HEK293 (cell line): ENCODE measurements around the gene ACR.
"Not testable (repeated sequence)": the region's sequence is repeated elsewhere in the genome, so short reads cannot be mapped to it uniquely, and the experiment has no call there.

Experiments
- CTCF ChIA-PET: fragments of 350-600 bp; formaldehyde crosslinking; extraction: SDS; loops from one replicate; lab custom pipeline; 2021; ENCODE audit warnings: antibody characterized with exemption; lab: Yijun Ruan, JAX
- POLR2A ChIA-PET: fragments of 300-600 bp; formaldehyde crosslinking; extraction: SDS; loops from one replicate; lab custom pipeline; 2020; ENCODE audit warnings: antibody characterized with exemption, inconsistent platforms; lab: Yijun Ruan, JAX
- H3K27ac ChIP-seq: fragments of 200-500 bp; sonication (Bioruptor generic); 2 replicates; pipeline ENCODE4 v1.5.1; 2014; ENCODE audit warnings: low read depth, low read length, control low read depth, inconsistent platforms; ENCODE audit errors: extremely low read depth
- H3K36me3 ChIP-seq, 2 experiments: fragments of 200-500 bp in 1 of 2; sonication (Bioruptor generic) in 1 of 2; 1 replicate in 1 of 2; 2 replicates in 1 of 2; pipeline ENCODE4 v1.5.1; 2014 to 2017; ENCODE audit warnings: inconsistent platforms in 2 of 2, low read length in 2 of 2; ENCODE audit not compliant: control insufficient read depth in 2 of 2, insufficient read depth in 1 of 2
- H3K4me1 ChIP-seq: fragments of 200-500 bp; sonication (Bioruptor generic); 2 replicates; pipeline ENCODE4 v1.5.1; 2014; ENCODE audit warnings: mild to moderate bottlenecking, low read length, inconsistent platforms; ENCODE audit not compliant: control insufficient read depth, insufficient read depth
- H3K4me3 ChIP-seq: 2 replicates; pipeline ENCODE4 v1.5.1; 2011; ENCODE audit warnings: low read depth, mild to moderate bottlenecking, control low read depth, low read length, moderate library complexity
- H3K9me3 ChIP-seq: fragments of 200-500 bp; sonication (Bioruptor generic); 2 replicates; pipeline ENCODE4 v1.5.1; 2014; ENCODE audit warnings: low read depth, low read length, inconsistent platforms; ENCODE audit not compliant: control insufficient read depth, insufficient read depth
- GLIS2 ChIP-seq: fragments of 450-650 bp; formaldehyde crosslinking; IDR thresholded peaks from 2 replicates; pipeline ENCODE4 v1.5.1; 2016; ENCODE audit warnings: missing biosample characterization, missing genetic modification characterization
- PATZ1 ChIP-seq: fragments of 450-650 bp; formaldehyde crosslinking; IDR thresholded peaks from 2 replicates; pipeline ENCODE4 v1.5.1; 2016; ENCODE audit warnings: missing biosample characterization, missing genetic modification characterization
- SCRT1 ChIP-seq: fragments of 450-650 bp; formaldehyde crosslinking; IDR thresholded peaks from 2 replicates; pipeline ENCODE4 v1.5.1; 2016; ENCODE audit warnings: missing biosample characterization, missing genetic modification characterization, borderline replicate concordance
- SCRT2 ChIP-seq: fragments of 450-650 bp; formaldehyde crosslinking; IDR thresholded peaks from 2 replicates; pipeline ENCODE4 v1.5.1; 2016; ENCODE audit warnings: missing biosample characterization, missing genetic modification characterization
- ZIC2 ChIP-seq: fragments of 450-650 bp; formaldehyde crosslinking; IDR thresholded peaks from 2 replicates; pipeline ENCODE4 v1.5.1; 2016; ENCODE audit warnings: missing biosample characterization, missing genetic modification characterization
- ZNF654 ChIP-seq: fragments of 450-650 bp; formaldehyde crosslinking; IDR thresholded peaks from 2 replicates; pipeline ENCODE4 v1.5.1; 2016; ENCODE audit warnings: low read depth, missing biosample characterization, missing genetic modification characterization
- ZNF660 ChIP-seq: fragments of 450-650 bp; IDR thresholded peaks from 2 replicates; pipeline ENCODE4 v1.5.1; 2018; ENCODE audit warnings: missing biosample characterization, mild to moderate bottlenecking, missing genetic modification characterization
- ZSCAN30 ChIP-seq: fragments of 450-650 bp; IDR thresholded peaks from 2 replicates; pipeline ENCODE4 v1.5.1; 2018; ENCODE audit warnings: missing biosample characterization, mild to moderate bottlenecking, missing genetic modification characterization, moderate library complexity
- TF ChIP-seq, protein P1 (sequence below): fragments of 450-650 bp; formaldehyde crosslinking; IDR thresholded peaks from 2 replicates; pipeline ENCODE4 v1.5.1; 2016; ENCODE audit warnings: missing biosample characterization, missing genetic modification characterization
- TF ChIP-seq, protein P2 (sequence below): fragments of 450-650 bp; formaldehyde crosslinking; IDR thresholded peaks from 2 replicates; pipeline ENCODE4 v1.5.1; 2016; ENCODE audit warnings: missing biosample characterization, missing genetic modification characterization
- TF ChIP-seq, protein P3 (sequence below): fragments of 450-650 bp; formaldehyde crosslinking; IDR thresholded peaks from 2 replicates; pipeline ENCODE4 v1.5.1; 2016; ENCODE audit warnings: missing biosample characterization, missing genetic modification characterization

ACR gene

GRCh38 chr22:50761829-50762228 is 23.8 kb downstream of the ACR start:
- H3K4me1 ChIP-seq, H3K4me3 ChIP-seq, H3K36me3 ChIP-seq, H3K27ac ChIP-seq, H3K9me3 ChIP-seq, POLR2A ChIA-PET, CTCF ChIA-PET: not testable (repeated sequence)
- TF ChIP-seq SCRT2 (tag by site-specific recombination) (peak; percentile 55), SCRT1 (peak; percentile 63; the same call in 1 of the 2 replicates)

- H3K27ac ChIP-seq, H3K4me1 ChIP-seq, H3K36me3 ChIP-seq, CTCF ChIA-PET, H3K9me3 ChIP-seq, POLR2A ChIA-PET, H3K4me3 ChIP-seq: not testable (repeated sequence)
Measured at GRCh38 chr22:50764288-50764687, 26.3 kb downstream of the ACR start.

- H3K27ac ChIP-seq, POLR2A ChIA-PET, H3K9me3 ChIP-seq, H3K36me3 ChIP-seq, H3K4me3 ChIP-seq, H3K4me1 ChIP-seq: not testable (repeated sequence)
- CTCF ChIA-PET = interaction anchor here (0.6 to 1.5 kb wide), 19 partner anchors 15 to 218 kb away, joined by 3 to 20 read pairs (median 4); partner anchors contain the start of gene ARSA
- peak; percentile 57 for TF ChIP-seq PATZ1
- peak; percentile 47 for TF ChIP-seq ZIC2 (tag by site-specific recombination)
- peak; percentile 75 for TF ChIP-seq ZNF660
- TF ChIP-seq, protein P1, sequence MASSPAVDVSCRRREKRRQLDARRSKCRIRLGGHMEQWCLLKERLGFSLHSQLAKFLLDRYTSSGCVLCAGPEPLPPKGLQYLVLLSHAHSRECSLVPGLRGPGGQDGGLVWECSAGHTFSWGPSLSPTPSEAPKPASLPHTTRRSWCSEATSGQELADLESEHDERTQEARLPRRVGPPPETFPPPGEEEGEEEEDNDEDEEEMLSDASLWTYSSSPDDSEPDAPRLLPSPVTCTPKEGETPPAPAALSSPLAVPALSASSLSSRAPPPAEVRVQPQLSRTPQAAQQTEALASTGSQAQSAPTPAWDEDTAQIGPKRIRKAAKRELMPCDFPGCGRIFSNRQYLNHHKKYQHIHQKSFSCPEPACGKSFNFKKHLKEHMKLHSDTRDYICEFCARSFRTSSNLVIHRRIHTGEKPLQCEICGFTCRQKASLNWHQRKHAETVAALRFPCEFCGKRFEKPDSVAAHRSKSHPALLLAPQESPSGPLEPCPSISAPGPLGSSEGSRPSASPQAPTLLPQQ (tag by site-specific recombination) = 0 out of 2 replicates have a peak, but pooled peaks have one; percentile 31
- peak; percentile 55; the same call in 1 of the 2 replicates for TF ChIP-seq GLIS2
- TF ChIP-seq, protein P2, sequence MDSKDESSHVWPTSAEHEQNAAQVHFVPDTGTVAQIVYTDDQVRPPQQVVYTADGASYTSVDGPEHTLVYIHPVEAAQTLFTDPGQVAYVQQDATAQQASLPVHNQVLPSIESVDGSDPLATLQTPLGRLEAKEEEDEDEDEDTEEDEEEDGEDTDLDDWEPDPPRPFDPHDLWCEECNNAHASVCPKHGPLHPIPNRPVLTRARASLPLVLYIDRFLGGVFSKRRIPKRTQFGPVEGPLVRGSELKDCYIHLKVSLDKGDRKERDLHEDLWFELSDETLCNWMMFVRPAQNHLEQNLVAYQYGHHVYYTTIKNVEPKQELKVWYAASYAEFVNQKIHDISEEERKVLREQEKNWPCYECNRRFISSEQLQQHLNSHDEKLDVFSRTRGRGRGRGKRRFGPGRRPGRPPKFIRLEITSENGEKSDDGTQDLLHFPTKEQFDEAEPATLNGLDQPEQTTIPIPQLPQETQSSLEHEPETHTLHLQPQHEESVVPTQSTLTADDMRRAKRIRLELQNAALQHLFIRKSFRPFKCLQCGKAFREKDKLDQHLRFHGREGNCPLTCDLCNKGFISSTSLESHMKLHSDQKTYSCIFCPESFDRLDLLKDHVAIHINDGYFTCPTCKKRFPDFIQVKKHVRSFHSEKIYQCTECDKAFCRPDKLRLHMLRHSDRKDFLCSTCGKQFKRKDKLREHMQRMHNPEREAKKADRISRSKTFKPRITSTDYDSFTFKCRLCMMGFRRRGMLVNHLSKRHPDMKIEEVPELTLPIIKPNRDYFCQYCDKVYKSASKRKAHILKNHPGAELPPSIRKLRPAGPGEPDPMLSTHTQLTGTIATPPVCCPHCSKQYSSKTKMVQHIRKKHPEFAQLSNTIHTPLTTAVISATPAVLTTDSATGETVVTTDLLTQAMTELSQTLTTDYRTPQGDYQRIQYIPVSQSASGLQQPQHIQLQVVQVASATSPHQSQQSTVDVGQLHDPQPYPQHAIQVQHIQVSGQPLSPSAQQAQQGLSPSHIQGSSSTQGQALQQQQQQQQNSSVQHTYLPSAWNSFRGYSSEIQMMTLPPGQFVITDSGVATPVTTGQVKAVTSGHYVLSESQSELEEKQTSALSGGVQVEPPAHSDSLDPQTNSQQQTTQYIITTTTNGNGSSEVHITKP (tag by site-specific recombination) = 0 out of 2 replicates have a peak, but pooled peaks have one; percentile 29
- TF ChIP-seq, protein P3, sequence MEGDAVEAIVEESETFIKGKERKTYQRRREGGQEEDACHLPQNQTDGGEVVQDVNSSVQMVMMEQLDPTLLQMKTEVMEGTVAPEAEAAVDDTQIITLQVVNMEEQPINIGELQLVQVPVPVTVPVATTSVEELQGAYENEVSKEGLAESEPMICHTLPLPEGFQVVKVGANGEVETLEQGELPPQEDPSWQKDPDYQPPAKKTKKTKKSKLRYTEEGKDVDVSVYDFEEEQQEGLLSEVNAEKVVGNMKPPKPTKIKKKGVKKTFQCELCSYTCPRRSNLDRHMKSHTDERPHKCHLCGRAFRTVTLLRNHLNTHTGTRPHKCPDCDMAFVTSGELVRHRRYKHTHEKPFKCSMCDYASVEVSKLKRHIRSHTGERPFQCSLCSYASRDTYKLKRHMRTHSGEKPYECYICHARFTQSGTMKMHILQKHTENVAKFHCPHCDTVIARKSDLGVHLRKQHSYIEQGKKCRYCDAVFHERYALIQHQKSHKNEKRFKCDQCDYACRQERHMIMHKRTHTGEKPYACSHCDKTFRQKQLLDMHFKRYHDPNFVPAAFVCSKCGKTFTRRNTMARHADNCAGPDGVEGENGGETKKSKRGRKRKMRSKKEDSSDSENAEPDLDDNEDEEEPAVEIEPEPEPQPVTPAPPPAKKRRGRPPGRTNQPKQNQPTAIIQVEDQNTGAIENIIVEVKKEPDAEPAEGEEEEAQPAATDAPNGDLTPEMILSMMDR (tag by site-specific recombination) = peak; percentile 58
- peak; percentile 27; the same call in 1 of the 2 replicates for TF ChIP-seq ZNF654 (tag by site-specific recombination)
- peak; percentile 57; the same call in 1 of the 2 replicates for TF ChIP-seq ZSCAN30
Measured at GRCh38 chr22:50775132-50775531, 37.1 kb downstream of the ACR start.

- H3K4me1 ChIP-seq, H3K9me3 ChIP-seq, H3K27ac ChIP-seq, POLR2A ChIA-PET, CTCF ChIA-PET, H3K4me3 ChIP-seq: not testable (repeated sequence)
- peaks cover 0 to 15% of the 10 kb centered on the region in 2 experiments; a peak in 1 of 3 replicates for H3K36me3 ChIP-seq
Measured at GRCh38 chr22:50777631-50778030, 39.6 kb downstream of the ACR start.

GRCh38 chr22:50780244-50780643 is 42.2 kb downstream of the ACR start:
- peaks cover 0 to 15% of the 10 kb centered on the region in 2 experiments; a peak in 1 of 3 replicates for H3K36me3 ChIP-seq
- H3K9me3 ChIP-seq, POLR2A ChIA-PET, H3K4me1 ChIP-seq, H3K4me3 ChIP-seq, H3K27ac ChIP-seq, CTCF ChIA-PET: not testable (repeated sequence)

- POLR2A ChIA-PET, H3K9me3 ChIP-seq, CTCF ChIA-PET, H3K27ac ChIP-seq, H3K4me1 ChIP-seq, H3K4me3 ChIP-seq: not testable (repeated sequence)
- peaks cover 0 to 11% of the 10 kb centered on the region in 2 experiments; a peak in 1 of 3 replicates for H3K36me3 ChIP-seq
Measured at GRCh38 chr22:50782253-50782652, 44.2 kb downstream of the ACR start.
